SK-N-MC (cell line): Measurements from ENCODE around the gene MED27.

ENCODE experiments used
- EZH2 ChIP-seq: fragments of 200-600 bp; sonication (generic); IDR thresholded peaks from one replicate; pipeline ENCODE4 v1.6.1; 2017; ENCODE audit warnings: antibody characterized with exemption
- POLR2AphosphoS5 ChIP-seq: IDR thresholded peaks from 2 replicates; pipeline ENCODE4 v1.6.1; 2012; ENCODE audit warnings: mild to moderate bottlenecking, low read depth, low read length, borderline replicate concordance

GRCh38 chr9:131853434-131853833 is 226.2 kb downstream of the MED27 start:
- TF ChIP-seq EZH2 (no peak), POLR2AphosphoS5 (no peak)
